Measurements from ENCODE around the gene CRB2.
"Not testable (repeated sequence)": the region's sequence is repeated elsewhere in the genome, so short reads cannot be mapped to it uniquely, and the experiment has no call there.

CRB2 gene

DNA sequence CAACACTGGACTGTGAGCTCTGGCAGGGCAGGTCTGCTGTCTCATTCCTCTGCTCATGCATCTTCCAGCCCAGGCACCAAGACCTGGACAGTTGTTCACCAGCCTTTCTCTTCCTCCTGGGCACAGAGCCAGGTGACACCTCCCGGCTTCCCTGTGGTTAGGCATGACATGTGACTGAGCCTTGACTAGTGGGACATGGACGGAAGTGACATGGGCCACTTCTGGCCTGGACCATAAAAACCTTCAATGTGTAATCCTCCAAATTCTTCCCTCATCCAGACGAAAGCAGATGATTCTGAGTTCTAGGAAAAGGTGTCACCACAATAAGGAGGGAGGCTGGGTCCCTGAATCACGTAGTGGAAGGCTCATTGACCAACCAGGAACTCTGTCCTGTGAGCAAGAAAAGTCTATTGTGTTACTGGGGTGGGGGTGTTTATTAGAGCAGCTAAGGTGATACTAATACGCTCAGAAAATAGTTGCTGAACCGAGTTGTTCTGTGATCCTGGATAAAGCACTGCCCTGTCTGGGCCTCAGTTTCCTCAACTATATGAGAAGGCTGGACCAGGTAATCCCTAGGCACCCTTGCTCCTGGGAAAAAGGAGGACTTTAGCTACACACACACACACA is 26.6 kb upstream of the CRB2 start:
- DNase-seq = no peak

DNA sequence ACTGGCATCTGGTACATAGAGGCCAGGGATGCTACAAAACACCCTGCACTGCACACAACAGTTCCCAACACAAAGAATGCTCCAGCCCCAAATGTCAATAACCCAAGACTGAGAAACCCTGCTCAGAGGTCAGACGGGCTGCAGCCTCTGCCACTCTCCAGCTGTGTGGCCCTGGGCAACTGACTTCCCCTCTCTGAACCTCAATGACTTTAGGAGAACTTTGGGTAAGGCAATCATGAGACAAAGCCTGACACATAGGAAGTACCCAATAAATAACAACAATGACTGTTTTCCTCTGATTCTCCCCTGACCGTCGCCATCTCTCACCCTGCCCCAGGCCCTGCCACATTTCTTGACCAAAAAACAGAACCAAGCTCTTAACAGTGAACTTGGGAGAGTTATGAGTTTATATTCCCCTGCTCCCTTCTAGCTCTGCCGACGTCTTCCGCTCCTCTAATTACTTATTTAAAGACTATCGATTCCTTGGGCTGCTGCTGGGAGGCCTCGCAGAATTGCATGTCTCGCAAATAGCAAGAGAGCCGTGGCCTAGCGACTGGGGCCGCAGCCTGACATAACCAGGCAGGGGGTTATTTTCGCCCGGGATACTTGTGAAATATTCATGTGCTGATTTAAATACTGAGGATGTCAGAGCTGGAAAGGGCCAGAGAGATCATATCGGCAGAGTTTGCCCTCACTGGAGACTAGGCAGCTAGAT is 24.5 kb upstream of the CRB2 start:
- DNase-seq = no peak

DNA sequence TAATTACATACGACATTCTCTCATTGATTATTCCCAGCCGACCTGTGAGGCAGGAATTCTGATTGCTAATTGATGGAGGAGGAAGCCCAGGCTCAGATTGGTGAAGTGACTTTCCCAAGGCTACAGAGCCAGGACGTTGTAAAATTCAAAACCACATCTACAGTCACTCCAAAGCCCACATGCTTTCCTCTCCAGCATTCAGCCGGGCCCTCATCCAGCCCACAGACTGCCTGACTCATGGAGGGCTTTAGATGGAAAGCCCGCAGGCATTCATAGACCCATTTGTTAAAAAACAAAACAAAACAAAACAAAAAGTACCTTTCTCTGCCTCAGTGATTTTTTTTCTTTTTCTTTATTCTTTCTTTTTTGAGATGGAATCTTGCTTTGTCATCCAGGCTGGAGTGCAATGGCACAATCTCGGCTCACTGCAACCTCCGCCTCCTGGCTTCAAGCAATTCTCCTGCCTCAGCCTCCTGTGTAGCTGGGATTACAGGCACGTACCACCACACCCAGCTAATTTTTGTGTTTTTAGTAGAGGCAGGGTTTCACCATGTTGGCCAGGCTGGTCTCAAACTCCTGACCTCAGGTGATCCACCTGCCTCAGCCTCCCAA is 22.8 kb upstream of the CRB2 start:
- not testable (repeated sequence) for DNase-seq

DNA sequence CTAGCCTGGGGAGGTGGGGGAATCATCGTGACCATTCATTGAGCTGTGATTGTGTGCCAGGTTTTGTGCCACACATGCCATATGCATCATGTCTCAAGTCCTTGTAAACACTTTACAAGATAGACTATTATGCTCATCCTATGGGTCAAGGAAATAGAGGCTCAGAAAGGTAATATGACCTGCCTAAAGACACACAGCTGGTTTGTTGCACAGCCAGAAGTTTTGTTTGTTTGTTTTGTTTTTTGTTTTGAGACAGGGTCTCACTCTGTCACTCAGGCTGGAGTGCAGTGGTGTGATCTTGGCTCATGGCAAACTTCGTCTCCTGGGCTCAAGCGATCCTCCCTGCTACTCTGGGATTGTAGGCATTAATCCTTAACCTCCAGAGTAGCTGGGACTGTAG is 21.4 kb upstream of the CRB2 start:
- no peak for DNase-seq

DNA sequence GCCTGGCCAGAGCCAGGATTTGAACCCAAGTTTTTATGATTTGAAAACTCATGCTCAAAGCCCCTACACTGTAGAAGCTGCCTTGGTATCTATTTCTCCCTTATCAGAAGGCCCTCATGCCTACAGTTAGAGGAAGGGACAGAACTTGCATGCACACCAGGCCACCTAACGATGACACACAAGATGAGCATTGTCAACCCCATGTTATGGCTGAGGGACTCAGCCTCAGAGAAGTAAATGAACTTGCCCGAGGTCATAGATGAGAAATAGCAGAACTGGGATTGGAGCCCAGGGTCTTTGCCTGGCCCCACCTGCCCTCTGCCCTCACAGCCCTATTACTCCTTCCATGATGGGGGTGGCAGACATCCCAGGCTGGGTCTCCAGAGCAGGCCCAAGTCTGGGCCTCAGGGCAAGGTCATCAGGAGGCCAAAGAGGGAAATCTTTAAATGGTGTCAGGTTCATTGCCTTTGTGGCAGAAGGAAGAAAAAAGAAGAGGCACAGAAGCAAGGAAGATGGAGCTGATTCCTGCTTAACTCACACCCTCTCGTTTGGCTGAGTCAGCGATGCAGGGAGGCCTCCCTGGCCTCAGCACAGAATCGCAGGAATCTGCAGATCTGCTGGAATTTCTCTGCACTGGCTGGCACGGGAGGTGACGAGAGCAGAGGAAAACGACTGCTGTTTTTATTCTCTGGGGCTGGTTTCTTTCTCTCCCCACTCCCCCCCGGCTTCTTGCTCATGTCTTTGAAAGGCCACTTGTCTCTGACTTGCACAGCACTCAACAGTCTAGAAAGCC is 20.6 kb upstream of the CRB2 start:
- DNase-seq = no peak

DNA sequence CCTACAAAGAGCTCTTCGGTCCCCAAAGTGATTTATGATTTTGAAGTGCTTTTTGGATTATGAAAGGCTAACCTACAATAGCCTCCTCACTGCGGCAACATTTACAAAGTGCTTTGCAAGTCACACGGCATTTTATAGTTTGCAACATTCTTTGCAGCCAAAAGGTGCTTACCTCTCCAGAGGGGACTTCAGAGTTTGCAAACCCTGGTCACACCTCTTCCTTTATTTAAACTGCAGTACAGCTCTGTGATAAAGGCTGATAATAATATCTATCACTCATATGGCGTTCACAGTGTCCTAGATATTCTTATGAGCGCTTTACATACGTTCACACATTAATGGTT is 20.0 kb upstream of the CRB2 start:
- no peak for DNase-seq

DNA sequence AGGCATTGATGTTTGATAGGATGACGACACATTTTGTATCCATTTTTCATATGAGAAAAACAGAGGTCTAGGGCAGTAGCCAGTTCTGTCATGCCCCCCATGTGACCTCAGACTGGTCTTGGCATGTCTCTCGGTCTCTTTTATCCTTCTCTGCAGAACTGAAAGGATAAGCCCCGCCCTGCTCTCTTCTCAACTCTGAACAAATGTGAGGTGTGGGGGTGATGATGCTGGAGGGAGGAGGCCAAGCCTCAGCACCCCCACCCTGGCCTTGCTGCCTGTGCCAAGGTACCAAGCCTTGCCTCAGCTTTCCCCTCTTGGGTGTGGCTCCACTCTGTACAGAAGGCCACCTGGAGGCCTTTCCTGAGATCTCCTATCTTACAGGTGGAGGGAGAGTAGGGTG is 19.5 kb upstream of the CRB2 start:
- DNase-seq = no peak

DNA sequence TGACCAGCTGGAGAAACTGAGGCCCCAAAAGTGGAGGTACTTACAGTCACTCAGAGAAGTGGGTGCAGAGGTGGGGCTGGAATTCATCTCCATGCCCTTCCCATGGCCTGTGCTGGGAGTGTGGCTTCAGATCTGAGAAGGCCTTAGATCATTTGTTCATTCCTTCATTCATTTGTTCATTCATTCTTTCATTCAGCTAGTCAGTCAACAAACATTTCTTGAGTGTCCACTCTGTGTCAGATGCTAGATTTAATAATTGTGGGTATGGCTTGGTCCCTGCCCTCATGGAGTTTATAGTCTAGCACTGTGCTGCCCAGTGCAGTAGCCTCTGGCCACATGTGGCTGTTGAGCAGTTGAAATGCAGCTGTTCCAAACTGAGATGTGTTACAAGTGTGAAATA is 19.0 kb upstream of the CRB2 start:
- no peak for DNase-seq

DNA sequence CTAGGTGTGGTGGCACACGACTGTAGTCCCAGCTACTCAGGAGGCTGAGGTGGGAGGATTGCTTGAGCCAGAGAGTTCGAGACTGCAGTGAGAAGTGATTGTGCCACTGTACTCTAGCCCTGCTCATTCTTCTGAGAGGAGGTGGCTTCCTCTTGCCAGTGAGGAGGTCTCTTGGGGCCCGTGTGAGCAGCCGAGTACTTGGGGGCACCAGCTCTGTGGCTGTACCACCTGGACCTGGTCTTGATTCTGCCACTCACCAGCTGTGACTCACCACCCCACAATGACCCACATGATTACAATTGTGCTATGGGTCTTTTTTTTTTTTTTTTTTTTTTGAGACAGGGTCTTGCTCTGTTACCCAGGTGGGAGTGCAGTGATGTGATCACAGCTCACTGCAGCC is 18.0 kb upstream of the CRB2 start:
- DNase-seq = no peak

DNA sequence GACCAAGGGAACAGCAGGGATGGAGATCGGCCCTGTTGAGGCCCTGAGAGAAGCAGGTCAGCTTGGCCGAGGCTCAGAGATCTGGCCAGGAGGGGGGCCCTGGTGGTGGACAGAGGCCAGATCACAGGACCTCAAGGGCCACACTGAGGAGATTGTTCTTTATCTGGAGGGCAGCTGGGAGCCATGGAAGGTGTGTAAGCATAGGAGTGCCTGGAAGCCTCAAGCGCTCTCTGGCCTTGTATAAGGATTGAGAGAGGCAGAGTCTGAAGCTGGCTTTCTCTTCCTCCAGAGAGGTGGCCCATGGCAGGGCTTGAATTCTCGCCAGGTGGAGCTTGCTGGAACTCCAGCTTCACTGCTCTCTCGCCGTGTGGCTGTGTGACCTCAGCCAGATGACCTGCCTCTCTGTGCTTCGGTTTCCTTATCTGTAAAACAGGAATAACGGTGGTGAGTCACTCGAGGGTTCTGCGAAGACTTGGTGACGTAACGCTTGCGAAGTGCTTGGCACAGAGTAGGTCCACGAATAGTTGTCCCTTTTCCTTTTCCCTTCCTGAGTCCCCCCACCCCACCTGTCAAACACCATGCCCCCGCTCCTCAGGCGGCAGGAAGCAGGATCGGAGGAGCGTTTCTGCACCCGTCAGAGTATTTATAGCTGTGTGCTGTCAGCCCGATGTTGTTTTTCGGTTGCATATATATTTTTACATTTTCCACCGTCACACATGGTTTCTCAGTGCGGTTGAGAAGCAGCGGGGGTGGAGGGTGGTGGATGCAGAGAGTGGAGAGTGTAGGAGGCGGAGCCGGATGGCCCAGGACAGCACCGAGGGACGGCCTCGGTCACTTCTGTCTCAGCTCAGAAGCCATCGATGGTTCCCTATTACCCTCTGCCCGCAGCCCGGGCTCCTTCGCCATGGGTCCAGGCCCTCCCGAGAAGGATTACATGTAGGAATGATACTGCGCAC is 17.0 kb upstream of the CRB2 start:
- no peak for DNase-seq

DNA sequence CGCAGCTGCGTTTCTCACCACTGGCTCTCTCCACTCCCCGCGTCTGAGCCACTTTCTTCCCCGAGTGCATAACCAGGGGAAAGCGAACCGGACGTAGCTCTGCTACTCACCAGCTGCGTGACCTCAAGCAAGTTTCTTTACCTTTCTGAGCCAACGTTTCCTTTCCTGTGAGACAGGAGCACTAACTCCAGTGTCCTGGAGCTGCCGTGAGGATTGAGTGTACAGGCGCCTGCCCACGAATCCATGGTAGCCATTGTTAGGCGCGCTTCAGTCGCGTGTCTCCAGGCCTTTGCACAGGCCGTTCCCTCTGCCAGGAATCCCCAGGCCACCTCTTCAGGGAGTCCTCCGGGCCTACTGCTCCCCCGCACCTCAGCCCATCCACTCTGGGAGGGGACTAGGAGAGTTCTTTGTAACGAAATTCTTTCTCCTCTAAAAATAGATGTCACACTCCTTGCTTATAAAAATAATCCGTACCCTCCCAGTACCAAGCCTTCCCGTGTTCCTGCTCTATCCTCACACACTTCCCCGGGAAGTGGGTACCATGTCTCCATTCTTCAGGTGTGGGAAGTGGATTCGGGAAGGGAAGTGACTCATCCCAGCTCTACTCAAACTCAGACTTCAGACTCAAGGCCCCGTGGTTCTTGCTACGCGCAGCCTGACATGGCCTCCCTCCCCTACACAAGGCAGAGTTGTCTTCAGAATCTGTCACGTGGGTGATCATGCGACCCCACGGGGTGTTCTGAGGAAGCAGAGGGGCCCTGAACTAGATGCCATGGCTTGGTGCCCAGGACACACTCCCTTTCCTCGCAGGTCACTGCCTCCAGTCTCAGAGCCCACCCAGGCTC is 16.1 kb upstream of the CRB2 start:
- DNase-seq = no peak

DNA sequence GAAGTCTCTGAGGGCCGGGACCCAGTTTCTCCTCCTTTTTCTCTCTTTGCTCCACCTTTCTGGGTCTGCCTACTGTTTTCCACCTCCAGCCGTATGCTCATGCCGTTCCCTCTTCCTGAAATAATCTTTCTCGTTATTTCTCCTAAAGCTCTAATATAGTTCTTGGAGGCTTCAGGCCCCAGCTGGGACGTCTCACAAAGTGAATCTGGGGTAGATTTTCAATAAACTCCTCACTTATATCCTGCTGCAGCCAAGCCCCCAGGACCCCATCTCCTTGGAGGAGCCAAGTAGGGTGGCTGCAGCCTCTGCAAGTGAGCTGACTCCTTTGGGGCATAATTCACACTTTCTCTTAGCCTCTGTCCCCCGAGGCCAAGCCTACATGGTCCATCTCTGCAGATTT is 14.2 kb upstream of the CRB2 start:
- no peak for DNase-seq

DNA sequence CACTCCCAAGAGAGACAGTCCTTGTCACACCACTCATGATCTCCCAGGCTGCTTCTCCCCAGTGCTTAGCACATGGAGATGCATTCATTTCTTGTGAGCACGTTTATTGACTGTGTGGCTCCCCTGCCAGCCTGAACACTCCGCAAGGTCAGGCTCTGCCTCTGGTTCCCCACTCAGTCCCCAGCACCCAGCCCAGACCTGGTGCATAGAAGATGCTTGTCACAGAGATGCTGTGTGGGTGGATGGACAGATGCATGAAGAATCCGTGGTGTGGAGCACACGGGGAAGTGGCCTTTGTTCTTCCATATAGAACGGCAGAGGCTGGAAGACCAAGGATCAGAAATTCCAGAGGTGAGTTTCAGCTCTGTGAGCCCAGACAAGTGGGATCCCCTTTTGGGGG is 13.8 kb upstream of the CRB2 start:
- no peak for DNase-seq

DNA sequence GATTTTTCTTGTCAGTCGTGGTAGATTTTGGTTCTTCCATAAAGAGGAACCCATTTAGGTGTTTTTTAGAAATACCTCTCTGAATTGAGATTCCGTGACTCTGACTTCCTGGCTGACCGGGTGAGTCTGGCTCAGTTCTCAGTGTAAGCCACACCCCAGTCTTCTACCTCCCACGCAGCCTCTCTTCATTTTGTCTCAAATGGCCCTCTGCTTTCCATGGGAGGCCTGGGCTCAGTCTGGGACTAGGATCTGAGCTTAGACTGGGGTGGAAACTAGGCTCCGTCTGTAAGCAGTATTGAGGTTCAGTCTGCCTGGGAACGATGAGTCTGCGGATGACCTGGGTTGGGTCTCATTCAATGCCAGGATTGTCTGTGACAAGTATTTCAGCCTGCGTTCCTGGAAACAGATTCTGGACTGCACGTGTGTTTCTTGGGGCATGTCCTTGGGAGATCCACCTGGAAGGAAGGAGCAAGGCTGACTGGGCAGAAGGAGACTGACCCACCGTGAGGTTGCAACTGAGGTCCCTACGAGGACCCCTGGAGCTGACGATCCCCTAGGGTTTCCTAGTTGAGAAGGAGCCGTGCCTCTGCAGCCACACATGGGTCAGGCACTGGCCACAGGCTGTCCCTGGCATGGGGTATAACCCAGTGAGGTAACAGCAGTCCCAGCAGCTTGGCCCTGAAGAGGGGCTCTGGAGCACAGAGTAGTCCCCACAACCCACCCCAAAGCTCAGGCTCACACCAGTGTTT is 12.4 kb upstream of the CRB2 start:
- DNase-seq = no peak

DNA sequence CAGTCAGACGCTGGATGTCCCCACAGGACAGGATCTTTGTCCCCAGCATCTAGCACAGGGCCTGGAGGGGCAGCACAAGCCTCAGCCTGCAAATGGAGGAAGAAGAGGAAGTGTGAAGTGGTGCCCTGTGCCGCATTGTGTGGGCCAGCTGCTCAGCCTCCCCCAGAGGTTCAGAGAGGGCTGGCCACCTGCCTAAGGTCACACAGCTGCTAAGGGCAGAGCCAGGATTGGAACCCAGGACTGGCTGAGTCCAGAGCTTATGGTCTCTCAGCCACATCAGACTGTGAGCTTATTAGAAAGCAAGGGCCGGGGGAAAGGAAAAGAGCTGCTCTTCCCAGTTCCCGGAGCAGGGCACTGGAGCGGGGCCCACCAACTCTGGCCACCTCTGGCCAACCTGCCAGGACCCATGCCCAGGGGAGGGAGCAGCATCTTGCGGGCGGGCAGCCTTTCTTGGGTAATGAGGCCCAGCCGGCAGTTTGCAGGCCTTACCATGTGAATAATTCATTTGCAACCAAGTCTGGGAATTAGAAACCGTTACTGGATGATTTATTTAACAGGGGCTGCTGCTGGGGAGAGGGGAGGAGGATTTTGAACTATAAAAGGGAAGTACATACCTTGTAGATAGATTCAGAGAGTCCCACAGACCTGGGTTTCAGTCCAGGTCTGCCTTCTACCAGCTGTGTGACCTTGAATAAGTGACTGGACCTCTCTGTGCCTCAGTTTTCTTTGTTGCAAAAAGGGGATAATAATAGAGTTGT is 11.6 kb upstream of the CRB2 start:
- no peak for DNase-seq

DNA sequence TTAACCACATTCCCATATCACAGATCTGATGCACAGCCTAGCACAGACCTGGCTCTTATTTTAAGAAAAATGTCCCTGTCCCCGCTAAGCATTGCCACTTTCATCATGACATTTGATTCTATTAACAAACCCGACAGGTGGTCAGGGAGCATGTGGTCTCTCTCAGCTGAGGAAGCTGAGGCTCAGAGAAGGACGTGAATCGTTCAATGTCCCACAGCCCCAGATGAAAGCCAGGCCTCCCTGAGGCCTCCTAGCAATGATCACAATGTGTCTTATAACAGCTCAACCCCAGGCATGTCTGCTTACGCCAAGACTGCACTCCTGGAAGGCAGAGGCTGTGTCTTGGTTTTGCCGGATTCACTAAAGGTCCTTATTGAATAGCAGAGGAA is 10.4 kb upstream of the CRB2 start:
- no peak for DNase-seq

DNA sequence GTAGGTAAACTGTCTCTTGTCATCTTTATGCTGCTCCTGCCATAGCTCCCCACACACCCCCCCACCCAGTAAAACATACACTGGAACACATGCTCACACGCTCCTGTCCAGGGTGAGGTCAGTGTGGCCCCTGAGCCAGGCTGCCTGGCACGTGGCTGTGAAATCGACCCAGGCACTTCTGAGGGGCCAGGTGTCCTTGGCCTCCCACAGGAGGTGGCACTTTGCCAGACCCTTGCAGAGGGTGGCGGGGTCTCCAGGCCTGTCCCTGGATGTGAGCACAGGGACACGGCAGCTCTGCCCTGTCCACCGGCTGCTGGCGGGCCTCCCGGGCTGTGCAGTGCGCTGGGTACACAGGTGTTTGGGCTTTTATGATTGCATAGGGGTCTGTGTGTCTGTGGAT is 10.0 kb upstream of the CRB2 start:
- DNase-seq = no peak

DNA sequence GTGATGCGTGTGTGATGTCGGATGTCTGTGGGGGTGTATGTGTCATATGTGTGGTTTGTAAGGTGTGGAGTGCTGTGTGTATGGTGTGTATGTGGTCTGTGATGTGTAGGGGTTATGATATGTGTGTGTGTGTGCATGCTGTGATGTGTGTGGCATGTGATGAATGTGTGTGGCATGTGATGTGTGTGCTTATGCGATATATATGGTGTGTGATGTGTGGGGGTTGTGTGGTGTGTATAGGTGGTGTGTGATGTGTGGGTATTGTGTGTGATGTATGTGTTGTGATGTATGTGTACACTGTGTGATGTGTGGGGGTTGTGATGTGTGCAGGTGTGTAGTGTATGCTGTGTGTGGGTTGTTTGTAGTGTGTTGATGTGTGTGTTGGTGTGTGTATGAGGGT is 9.2 kb upstream of the CRB2 start:
- DNase-seq = no peak

DNA sequence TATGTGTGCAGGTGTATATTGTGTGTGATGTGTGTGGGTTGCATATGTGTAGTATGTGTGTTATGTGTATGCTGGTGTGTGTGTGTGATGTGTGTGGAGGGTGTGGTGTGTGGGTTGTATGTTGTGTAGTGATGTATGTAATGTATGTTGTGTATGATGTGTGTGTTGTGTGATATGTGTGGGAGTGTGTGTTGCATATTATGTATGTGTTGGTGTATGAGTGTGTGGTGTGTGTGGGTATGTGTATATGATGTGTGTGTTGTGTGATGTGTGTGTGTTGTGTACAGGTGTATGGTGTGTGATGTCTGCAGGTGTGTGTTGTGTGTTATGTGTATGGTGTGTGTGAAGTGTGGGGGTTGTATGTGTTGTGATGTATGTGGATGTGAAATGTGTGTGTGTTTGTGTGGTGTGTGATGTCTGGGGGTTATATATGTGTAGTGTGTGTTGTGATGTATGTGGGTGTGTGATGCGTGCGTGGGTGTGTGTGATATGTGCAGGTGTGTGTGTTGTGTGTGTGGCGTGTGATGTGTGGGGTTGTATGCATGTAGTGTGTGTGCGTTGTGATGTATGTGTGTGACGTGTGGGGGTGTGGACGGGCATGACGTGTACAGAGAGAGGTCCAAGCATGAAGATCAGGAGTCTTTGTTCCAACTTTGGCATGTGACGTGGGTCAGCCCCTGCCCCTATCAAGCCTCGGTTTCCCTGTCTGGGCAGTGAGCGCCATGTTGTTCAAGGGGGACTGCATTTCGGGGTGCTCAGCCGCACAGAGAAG is 8.5 kb upstream of the CRB2 start:
- DNase-seq = no peak
